HG03103 (cell line): ENCODE data around the gene MSH5.
"Not testable (repeated sequence)": the region's sequence is repeated elsewhere in the genome, so short reads cannot be mapped to it uniquely, and the experiment has no call there.

Source experiments
- ATAC-seq: cut with Tn5 transposase; IDR thresholded peaks from one replicate; pipeline ENCODE4 v1.9.1; 2021; ENCODE audit warnings: low read depth; ENCODE audit not compliant: unreplicated experiment

Gene MSH5

DNA sequence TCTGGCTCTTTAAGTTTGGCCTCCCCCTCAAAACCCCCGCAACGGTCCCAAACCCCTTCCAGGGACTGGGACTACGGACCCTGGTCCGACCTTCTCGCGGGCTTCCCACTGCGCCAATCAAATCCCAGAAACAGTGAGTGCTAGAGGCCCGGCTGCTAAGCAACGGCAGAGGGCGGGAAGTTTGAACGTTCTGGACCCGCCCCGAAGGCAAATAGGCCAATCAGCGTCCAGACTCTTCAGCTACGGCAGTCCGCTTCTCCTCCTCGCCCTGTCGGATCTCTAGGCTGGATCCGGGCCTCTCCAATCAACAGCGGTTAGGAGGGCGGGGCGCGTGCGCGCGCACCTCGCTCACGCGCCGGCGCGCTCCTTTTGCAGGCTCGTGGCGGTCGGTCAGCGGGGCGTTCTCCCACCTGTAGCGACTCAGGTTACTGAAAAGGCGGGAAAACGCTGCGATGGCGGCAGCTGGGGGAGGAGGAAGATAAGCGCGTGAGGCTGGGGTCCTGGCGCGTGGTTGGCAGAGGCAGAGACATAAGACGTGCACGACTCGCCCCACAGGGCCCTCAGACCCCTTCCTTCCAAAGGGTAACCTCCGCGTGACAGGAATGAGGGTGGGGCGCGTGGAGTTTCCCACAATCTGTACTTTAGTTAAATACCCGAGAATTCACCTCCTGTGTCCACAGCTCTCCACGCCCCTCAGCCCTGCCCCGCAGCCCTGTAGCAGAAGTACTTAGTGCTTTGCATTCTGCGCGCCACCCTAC is at the start of gene MSH5:
MSH5 (plus strand) TSS at position 367 of the 758 bp plus-strand sequence. CDS start 462 bp downstream, outside the sequence.
- ATAC-seq: peak; percentile 59

GRCh38 chr6:31690231-31691077 is 49.4 kb upstream of the MSH5 start:
- no peak for ATAC-seq

GRCh38 chr6:31691078-31691463 is 48.7 kb upstream of the MSH5 start:
- no peak for ATAC-seq

- no peak for ATAC-seq
These were observed 48.2 kb upstream of the MSH5 start for GRCh38 chr6:31691564-31692108.

DNA sequence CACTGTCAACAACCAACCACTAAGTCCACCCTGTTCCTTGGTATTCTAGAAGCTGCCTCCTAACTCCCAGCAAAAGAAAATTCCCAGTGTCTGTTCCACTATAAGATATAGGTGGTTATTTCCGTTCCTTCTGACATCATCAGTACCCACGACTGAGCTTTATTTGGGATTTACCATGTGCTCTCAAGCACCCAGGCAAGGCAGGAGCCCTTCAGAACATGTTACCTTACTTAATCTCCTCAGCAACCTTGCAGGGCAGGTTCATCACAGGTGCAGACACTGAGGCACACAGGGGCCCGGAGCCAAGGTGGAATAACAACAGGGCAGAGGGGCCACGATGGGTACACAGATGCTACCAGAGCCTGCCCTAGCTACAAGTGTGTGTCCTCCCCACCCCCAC is 47.5 kb upstream of the MSH5 start:
- ATAC-seq: no peak

GRCh38 chr6:31692886-31693285 is 46.9 kb upstream of the MSH5 start:
- ATAC-seq: no peak

GRCh38 chr6:31693535-31693934 is 46.3 kb upstream of the MSH5 start:
- ATAC-seq: no peak

- ATAC-seq: no peak
These were observed 42.2 kb upstream of the MSH5 start for GRCh38 chr6:31697555-31697954.

- no peak for ATAC-seq
These were observed 38.9 kb upstream of the MSH5 start for GRCh38 chr6:31700740-31701401.

- no peak for ATAC-seq
These were observed 38.0 kb upstream of the MSH5 start for GRCh38 chr6:31701666-31702404.

DNA sequence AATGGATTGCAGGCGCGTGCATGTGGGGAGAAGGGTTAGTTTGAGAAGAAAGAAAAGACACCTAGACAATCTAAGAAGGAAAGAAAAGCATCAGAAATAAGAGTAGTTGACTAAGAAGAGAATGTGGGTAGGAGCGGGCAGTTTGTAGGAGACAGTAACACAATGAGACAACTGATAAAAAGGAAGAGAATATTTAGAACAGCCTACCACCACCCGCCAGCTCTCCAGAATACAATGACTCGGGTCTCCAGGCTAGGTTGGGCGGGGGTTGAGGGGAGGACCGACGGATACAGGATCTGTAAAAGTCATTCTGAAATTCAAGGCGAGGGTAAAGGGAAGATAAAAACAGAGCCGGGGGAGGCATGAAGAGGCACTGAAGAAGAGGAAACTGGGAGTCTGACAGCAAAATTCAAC is 37.4 kb upstream of the MSH5 start:
- ATAC-seq: no peak

DNA sequence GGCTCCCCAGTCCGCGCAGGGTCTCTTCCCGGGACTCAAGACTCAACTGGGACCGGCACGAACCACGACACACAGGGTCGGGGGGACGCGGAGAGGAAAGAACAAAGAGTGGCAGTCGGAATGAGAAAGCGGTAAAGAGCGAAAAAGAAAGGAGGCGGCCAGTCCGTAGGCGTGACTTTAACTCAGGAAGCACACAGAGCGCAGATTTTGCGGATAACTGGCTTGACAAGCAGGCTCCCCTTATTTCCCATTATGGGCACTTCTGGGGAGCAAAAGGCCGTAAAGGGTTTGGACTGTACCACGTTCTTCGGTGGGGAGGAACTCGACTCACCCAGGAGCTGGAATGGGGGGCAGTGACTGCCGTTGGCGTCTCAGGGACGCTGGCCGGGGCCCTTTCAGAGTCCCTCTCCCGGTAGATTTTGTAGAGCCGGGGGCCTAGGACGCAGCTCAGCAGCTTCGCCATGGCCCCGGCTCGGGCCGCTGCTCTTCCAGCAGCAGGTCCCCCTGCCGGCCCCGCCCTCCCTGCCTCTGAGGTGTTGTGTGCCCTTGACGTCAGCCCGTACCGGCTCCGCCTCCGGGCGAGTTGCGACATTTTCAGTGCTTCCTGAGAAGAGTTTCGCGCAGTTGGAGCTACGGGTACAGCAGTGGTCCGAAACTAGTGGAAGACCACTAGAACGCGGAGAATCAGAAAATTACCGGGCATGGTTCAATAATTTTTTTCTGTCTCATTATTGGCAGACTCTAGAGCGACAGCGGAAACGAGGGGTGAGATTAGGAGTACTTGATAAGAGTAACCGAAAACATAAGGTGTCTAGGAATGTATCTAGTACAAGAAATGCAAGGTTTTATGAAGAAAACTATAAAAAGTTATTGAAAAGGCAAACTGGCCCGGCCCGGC is 36.7 kb upstream of the MSH5 start, which contains the start of gene ABHD16A:
ABHD16A (minus strand) TSS at position 506 of the 898 bp plus-strand sequence; CDS start at position 463, 43 bp downstream.
- peak; percentile 85 for ATAC-seq

- ATAC-seq: no peak
These were observed 33.9 kb upstream of the MSH5 start for GRCh38 chr6:31705931-31706330.

DNA sequence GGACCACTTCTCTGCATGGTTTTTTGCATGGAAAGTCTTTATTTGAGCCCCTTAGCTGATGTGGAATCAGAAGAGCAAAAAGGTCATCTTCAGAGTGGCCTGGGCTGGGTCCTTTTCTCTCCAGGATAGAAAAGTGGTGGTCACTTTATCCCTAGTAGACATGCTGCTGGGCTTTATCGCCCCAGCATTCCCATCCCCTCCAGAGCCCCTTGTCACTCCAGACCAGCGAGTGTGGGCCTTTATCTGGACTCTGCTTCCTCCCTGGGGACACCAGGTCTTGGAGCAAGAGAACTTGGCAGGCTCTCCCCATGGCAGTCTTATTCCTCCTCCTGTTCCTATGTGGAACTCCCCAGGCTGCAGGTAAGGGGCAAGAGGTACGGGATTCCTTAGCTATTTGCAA is 33.2 kb upstream of the MSH5 start, which contains the start of gene LY6G6F:
LY6G6F (plus strand) TSS at position 268 of the 400 bp plus-strand sequence; CDS start at position 309, 41 bp downstream.
- no peak for ATAC-seq

DNA sequence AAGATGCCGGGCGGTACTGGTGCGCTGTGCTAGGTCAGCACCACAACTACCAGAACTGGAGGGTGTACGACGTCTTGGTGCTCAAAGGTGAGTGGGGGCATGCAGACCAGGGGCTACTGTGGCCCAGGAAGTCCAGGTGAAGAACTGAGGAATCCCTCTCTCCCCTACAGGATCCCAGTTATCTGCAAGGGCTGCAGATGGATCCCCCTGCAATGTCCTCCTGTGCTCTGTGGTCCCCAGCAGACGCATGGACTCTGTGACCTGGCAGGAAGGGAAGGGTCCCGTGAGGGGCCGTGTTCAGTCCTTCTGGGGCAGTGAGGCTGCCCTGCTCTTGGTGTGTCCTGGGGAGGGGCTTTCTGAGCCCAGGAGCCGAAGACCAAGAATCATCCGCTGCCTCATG is 32.1 kb upstream of the MSH5 start:
- no peak for ATAC-seq

- ATAC-seq: no peak
These were observed 31.6 kb upstream of the MSH5 start for GRCh38 chr6:31708224-31708623.

GRCh38 chr6:31709157-31709556 is 30.6 kb upstream of the MSH5 start:
- not testable (repeated sequence) for ATAC-seq

GRCh38 chr6:31710523-31711219 is 29.1 kb upstream of the MSH5 start:
- ATAC-seq: no peak
